ENCODE measurements around the gene DNAJC1. TPM values are rescaled to one million over a fixed set of nuclear protein-coding genes. Genes with fewer than 3 reads are reported as not detected.
"Not testable (repeated sequence)": the region's sequence is repeated elsewhere in the genome, so short reads cannot be mapped to it uniquely, and the experiment has no call there.

DNAJC1 gene
- total RNA-seq, 1 donor from 2014 or later = 40.0 TPM

GRCh38 chr10:21825345-21825744 lies 178.2 kb downstream of the DNAJC1 start:
- Histone ChIP-seq H3K36me3 (no peaks in the 10 kb centered on the region), H3K27ac (no peak overlapping the region)

GRCh38 chr10:21824409-21824808 lies 179.1 kb downstream of the DNAJC1 start:
- no peaks in the 10 kb centered on the region for H3K36me3 ChIP-seq
- H3K4me3 ChIP-seq = no peak overlapping the region
- H3K9me3 ChIP-seq = peaks cover 15% of the 10 kb centered on the region
- TF ChIP-seq POLR2A (IDR thresholded peaks at IDR 0.05) = no peak
- TF ChIP-seq CTCF (IDR thresholded peaks at IDR 0.05) = no peak
- TF ChIP-seq POLR2AphosphoS5 (IDR thresholded peaks at IDR 0.05; ENCODE audit: insufficient read depth in 1 of 2, low read depth in 1 of 2) = no peak
- intact Hi-C loops (cut with DNase I) = no loop called here
- no peak overlapping the region for H3K27ac ChIP-seq
- no peaks in the 10 kb centered on the region for H3K4me1 ChIP-seq
- no peaks in the 10 kb centered on the region for H3K27me3 ChIP-seq
- no peak for DNase-seq (ENCODE audit: extremely low spot score in 2 of 2)

More at GRCh38 chr10:21825345-21825744, 178.2 kb downstream of the DNAJC1 start:
- no peak overlapping the region for H3K4me3 ChIP-seq
- no peak for DNase-seq (ENCODE audit: extremely low spot score in 2 of 2)
- TF ChIP-seq POLR2AphosphoS5 (IDR thresholded peaks at IDR 0.05; ENCODE audit: insufficient read depth in 1 of 2, low read depth in 1 of 2) (no peak), POLR2A (IDR thresholded peaks at IDR 0.05) (no peak), CTCF (IDR thresholded peaks at IDR 0.05) (no peak)
- intact Hi-C loops (cut with DNase I) = no loop called here
- H3K27me3 ChIP-seq = no peaks in the 10 kb centered on the region
- H3K4me1 ChIP-seq = no peaks in the 10 kb centered on the region
- peaks cover 24% of the 10 kb centered on the region for H3K9me3 ChIP-seq

GRCh38 chr10:21823617-21824016 lies 179.9 kb downstream of the DNAJC1 start:
- DNase-seq (ENCODE audit: extremely low spot score in 2 of 2) = no peak
- no peak for TF ChIP-seq POLR2AphosphoS5 (IDR thresholded peaks at IDR 0.05; ENCODE audit: insufficient read depth in 1 of 2, low read depth in 1 of 2)
- TF ChIP-seq POLR2A (IDR thresholded peaks at IDR 0.05) = no peak
- no peak for TF ChIP-seq CTCF (IDR thresholded peaks at IDR 0.05)
- H3K4me1 ChIP-seq = no peaks in the 10 kb centered on the region
- H3K27ac ChIP-seq = no peak overlapping the region
- intact Hi-C loops (cut with DNase I) = no loop called here
- H3K36me3 ChIP-seq = no peaks in the 10 kb centered on the region
- no peak overlapping the region for H3K4me3 ChIP-seq
- peaks cover 9% of the 10 kb centered on the region for H3K9me3 ChIP-seq
- H3K27me3 ChIP-seq = no peaks in the 10 kb centered on the region

GRCh38 chr10:21822273-21822672 lies 181.3 kb downstream of the DNAJC1 start:
- intact Hi-C loops (cut with DNase I); H3K36me3 ChIP-seq; H3K27me3 ChIP-seq; H3K9me3 ChIP-seq; DNase-seq (ENCODE audit: extremely low spot score in 2 of 2); H3K4me1 ChIP-seq; H3K27ac ChIP-seq; H3K4me3 ChIP-seq: not testable (repeated sequence)

GRCh38 chr10:21820952-21821351 lies 182.6 kb downstream of the DNAJC1 start:
- no peaks in the 10 kb centered on the region for H3K9me3 ChIP-seq
- intact Hi-C loops (cut with DNase I) = no loop called here
- no peak for TF ChIP-seq CTCF (IDR thresholded peaks at IDR 0.05)
- TF ChIP-seq POLR2A (IDR thresholded peaks at IDR 0.05) = no peak
- no peak for TF ChIP-seq POLR2AphosphoS5 (IDR thresholded peaks at IDR 0.05; ENCODE audit: insufficient read depth in 1 of 2, low read depth in 1 of 2)
- H3K27ac ChIP-seq = no peak overlapping the region
- H3K27me3 ChIP-seq = no peaks in the 10 kb centered on the region
- H3K36me3 ChIP-seq = no peaks in the 10 kb centered on the region
- H3K4me1 ChIP-seq = no peaks in the 10 kb centered on the region
- DNase-seq (ENCODE audit: extremely low spot score in 2 of 2) = no peak
- H3K4me3 ChIP-seq = no peak overlapping the region

- DNase-seq (ENCODE audit: extremely low spot score in 2 of 2) = not testable (repeated sequence)
Observed at GRCh38 chr10:21818416-21818815, 185.1 kb downstream of the DNAJC1 start.

More at GRCh38 chr10:21818416-21818815, 185.1 kb downstream of the DNAJC1 start:
- H3K4me3 ChIP-seq; H3K36me3 ChIP-seq; H3K27ac ChIP-seq; intact Hi-C loops (cut with DNase I); H3K9me3 ChIP-seq; H3K4me1 ChIP-seq; H3K27me3 ChIP-seq: not testable (repeated sequence)

Data from vagina (tissue), 2 donors.